ENCODE results near the gene TRPM1.
"Not testable (repeated sequence)": the region's sequence is repeated elsewhere in the genome, so short reads cannot be mapped to it uniquely, and the experiment has no call there.

TRPM1 gene

DNA sequence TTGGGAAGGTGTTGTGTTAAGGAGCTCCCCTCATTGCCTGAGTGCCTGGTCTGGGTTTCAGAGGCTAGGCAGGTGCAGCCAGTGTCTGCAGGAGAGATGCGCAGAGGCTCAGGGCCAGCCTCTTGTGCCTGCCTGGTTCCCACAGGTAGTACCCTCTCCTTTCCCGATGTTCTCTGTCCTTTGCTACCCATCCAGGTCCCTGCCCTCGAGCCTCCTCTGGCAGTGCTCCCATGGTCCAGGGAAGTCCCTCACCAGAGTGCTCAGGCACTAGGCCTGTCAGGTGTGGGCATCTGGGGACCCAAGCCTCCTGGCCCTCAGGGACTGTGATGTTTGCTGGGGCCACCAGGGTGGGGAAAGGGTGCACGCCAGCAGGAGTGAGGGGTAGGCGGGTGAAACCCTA, 5.0 kb downstream of the TRPM1 start:
- Histone ChIP-seq H3K27me3 (ENCODE audit: control insufficient read depth, insufficient read depth, low read length) (no peaks in the 10 kb centered on the region), H3K4me3 (ENCODE audit: low read depth, low read length) (no peak overlapping the region), H3K4me1 (ENCODE audit: control insufficient read depth, insufficient read depth, low read length) (peaks cover 16% of the 10 kb centered on the region), H3K9me3 (ENCODE audit: control insufficient read depth, insufficient read depth, low read depth, low read length) (no peaks in the 10 kb centered on the region), H3K27ac (ENCODE audit: low read depth, low read length) (no peak overlapping the region), H3K36me3 (ENCODE audit: control insufficient read depth, insufficient read depth, low read length) (no peaks in the 10 kb centered on the region), H3K9ac (ENCODE audit: low read length) (no peak overlapping the region)

DNA sequence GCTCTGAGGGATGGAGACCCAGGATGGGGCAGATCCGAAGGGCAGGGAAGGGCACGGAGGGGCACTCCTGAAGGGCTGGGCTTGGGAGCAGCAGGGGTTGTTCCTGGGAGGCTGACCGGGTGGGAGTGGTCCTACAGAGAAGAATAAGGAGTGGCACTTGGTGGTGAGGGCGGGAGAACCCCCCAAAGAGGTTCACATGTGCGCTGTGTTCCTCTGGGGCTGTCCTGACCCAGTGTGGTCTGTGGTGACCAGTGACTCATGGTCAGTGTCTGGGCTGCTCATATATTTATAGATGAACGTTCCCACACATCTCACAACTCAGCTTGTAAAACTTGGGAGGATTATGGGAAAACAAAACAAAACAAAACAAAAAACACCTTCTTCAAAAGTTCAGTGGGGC, 10.0 kb downstream of the TRPM1 start:
- H3K36me3 ChIP-seq (ENCODE audit: control insufficient read depth, insufficient read depth, low read length), result no peaks in the 10 kb centered on the region
- no peak overlapping the region for H3K27ac ChIP-seq (ENCODE audit: low read depth, low read length)
- H3K4me1 ChIP-seq (ENCODE audit: control insufficient read depth, insufficient read depth, low read length), result no peaks in the 10 kb centered on the region
- peaks cover 8% of the 10 kb centered on the region; the same call in 1 of the 2 replicates for H3K9me3 ChIP-seq (ENCODE audit: control insufficient read depth, insufficient read depth, low read depth, low read length)
- H3K27me3 ChIP-seq (ENCODE audit: control insufficient read depth, insufficient read depth, low read length), result no peaks in the 10 kb centered on the region
- H3K9ac ChIP-seq (ENCODE audit: low read length), result no peak overlapping the region
- no peak overlapping the region for H3K4me3 ChIP-seq (ENCODE audit: low read depth, low read length)

DNA sequence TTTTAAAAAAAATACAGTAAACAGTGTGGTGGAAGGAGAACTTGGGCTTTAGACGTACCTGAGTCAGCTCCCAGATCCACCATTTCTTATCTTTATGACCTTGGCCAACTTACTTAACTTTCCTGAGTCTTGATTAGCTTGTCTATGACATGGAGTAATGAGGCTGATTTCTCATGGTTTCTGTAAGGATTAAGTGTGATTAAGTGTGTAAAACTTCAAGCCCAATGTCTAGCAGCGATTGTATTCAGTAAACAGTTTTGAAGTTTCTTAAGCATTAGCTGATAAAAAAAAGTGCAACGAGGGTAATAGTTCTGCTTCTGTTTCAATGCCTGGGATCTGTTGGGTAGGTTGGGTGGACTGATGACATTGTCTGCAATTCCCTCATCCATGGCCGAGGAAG, 10.8 kb downstream of the TRPM1 start:
- Histone ChIP-seq H3K4me1 (ENCODE audit: control insufficient read depth, insufficient read depth, low read length) (no peaks in the 10 kb centered on the region), H3K4me3 (ENCODE audit: low read depth, low read length) (no peak overlapping the region), H3K27me3 (ENCODE audit: control insufficient read depth, insufficient read depth, low read length) (no peaks in the 10 kb centered on the region), H3K9ac (ENCODE audit: low read length) (no peak overlapping the region), H3K27ac (ENCODE audit: low read depth, low read length) (no peak overlapping the region), H3K36me3 (ENCODE audit: control insufficient read depth, insufficient read depth, low read length) (no peaks in the 10 kb centered on the region), H3K9me3 (ENCODE audit: control insufficient read depth, insufficient read depth, low read depth, low read length) (peaks cover 8% of the 10 kb centered on the region; the same call in 1 of the 2 replicates)

DNA sequence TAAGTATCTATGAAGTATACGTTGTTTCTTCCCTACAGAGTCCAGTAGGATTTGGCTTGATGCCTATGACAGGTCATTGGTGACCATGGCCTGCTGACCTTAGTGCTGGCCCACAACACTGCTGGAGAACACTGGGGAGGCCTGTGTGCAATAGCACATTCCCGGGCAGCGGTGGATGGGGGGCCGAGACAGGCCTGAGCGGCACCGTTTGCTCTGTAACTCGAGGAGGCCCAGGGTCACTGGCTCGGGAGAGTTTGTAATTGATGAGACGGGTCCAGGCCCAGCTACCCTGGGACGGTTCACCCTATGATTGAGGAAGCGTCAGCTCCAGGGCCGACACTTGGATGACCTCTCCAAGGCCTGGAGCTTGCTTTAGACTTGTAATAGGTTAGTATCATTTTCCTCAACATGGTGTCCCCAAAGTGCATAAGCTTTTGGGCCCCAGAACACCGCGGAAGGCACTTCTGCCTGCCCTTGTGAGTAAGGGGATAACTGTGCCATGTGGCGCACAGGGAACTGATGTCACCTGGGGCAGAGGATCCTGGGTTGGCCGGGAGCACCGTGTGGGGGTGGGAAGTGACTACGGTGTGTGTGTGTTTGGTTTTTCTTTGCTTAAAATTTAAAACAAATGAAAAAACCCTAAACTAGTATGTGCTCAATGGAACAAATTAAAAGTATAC, 12.0 kb downstream of the TRPM1 start:
- no peak overlapping the region for H3K9ac ChIP-seq (ENCODE audit: low read length)
- no peaks in the 10 kb centered on the region for H3K36me3 ChIP-seq (ENCODE audit: control insufficient read depth, insufficient read depth, low read length)
- H3K27ac ChIP-seq (ENCODE audit: low read depth, low read length), result no peak overlapping the region
- no peaks in the 10 kb centered on the region for H3K4me1 ChIP-seq (ENCODE audit: control insufficient read depth, insufficient read depth, low read length)
- H3K9me3 ChIP-seq (ENCODE audit: control insufficient read depth, insufficient read depth, low read depth, low read length), result peaks cover 8% of the 10 kb centered on the region; the same call in 1 of the 2 replicates
- no peaks in the 10 kb centered on the region for H3K27me3 ChIP-seq (ENCODE audit: control insufficient read depth, insufficient read depth, low read length)
- H3K4me3 ChIP-seq (ENCODE audit: low read depth, low read length), result no peak overlapping the region

DNA sequence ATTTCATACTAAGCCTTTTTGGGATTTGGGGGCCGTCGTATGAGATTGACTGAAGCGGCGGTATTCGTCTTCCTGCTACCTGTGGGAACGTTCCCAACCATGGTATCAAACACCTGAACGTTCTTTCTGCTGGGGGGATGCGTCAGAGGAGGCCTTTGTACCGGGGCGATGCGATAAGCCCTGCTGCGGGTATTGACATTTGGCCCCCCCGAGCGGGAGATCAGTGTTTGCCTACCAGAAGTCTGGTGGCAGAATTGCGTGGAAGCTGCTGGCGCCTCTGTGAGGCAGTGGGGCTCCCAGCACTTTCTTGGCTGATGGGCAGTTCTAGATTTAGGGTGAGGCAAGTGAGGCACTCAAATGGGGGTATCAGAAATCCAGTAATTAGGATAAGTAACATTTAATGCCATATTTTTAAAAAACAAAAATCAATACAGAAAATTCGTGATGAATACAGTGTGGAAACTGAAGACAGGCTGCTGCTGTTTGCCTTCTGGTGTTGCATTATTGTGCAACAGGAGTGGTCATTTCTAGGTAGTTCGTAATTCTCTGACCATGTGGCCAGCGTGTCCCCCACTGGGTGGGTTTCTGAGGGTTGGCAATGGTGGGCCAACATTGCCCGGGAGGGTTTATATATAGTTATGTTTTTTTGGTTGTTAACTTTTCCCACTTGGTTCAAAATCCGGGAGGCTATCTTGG, 12.7 kb downstream of the TRPM1 start:
- Histone ChIP-seq H3K27ac (ENCODE audit: low read depth, low read length) (no peak overlapping the region), H3K9me3 (ENCODE audit: control insufficient read depth, insufficient read depth, low read depth, low read length) (peaks cover 8% of the 10 kb centered on the region; the same call in 1 of the 2 replicates), H3K4me1 (ENCODE audit: control insufficient read depth, insufficient read depth, low read length) (no peaks in the 10 kb centered on the region), H3K4me3 (ENCODE audit: low read depth, low read length) (no peak overlapping the region), H3K9ac (ENCODE audit: low read length) (no peak overlapping the region), H3K36me3 (ENCODE audit: control insufficient read depth, insufficient read depth, low read length) (no peaks in the 10 kb centered on the region), H3K27me3 (ENCODE audit: control insufficient read depth, insufficient read depth, low read length) (no peaks in the 10 kb centered on the region)

GRCh38 chr15:31088041-31088440, 13.5 kb downstream of the TRPM1 start:
- H3K27ac ChIP-seq (ENCODE audit: low read depth, low read length); H3K4me3 ChIP-seq (ENCODE audit: low read depth, low read length): not testable (repeated sequence)

DNA sequence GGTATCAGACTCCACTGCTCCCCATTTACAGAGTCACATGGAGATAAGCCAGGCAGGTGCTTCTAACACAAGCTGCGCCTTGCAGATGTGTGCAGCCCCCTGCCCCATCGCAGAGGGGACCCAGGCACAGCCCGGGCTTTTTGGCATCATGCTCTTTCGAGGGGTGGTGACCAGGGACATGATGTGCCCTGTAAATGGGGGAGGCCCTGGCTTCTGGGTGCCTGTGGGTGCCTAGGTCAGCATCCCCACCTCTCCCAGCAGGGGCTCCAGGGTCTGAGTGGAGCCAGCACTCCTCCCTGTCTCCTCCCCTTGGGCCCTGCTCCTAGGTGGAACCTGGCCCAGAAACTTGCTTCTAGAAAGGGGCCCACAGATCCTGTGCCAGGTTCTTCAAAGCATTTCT, 15.2 kb downstream of the TRPM1 start:
- Histone ChIP-seq H3K4me3 (ENCODE audit: low read depth, low read length) (no peak overlapping the region), H3K27me3 (ENCODE audit: control insufficient read depth, insufficient read depth, low read length) (no peaks in the 10 kb centered on the region), H3K36me3 (ENCODE audit: control insufficient read depth, insufficient read depth, low read length) (no peaks in the 10 kb centered on the region), H3K9ac (ENCODE audit: low read length) (no peak overlapping the region), H3K9me3 (ENCODE audit: control insufficient read depth, insufficient read depth, low read depth, low read length) (peaks cover 8% of the 10 kb centered on the region; the same call in 1 of the 2 replicates), H3K27ac (ENCODE audit: low read depth, low read length) (no peak overlapping the region), H3K4me1 (ENCODE audit: control insufficient read depth, insufficient read depth, low read length) (peaks cover 6% of the 10 kb centered on the region)

More at GRCh38 chr15:31088041-31088440, 13.5 kb downstream of the TRPM1 start:
- H3K4me1 ChIP-seq (ENCODE audit: control insufficient read depth, insufficient read depth, low read length); H3K36me3 ChIP-seq (ENCODE audit: control insufficient read depth, insufficient read depth, low read length); H3K27me3 ChIP-seq (ENCODE audit: control insufficient read depth, insufficient read depth, low read length); H3K9ac ChIP-seq (ENCODE audit: low read length); H3K9me3 ChIP-seq (ENCODE audit: control insufficient read depth, insufficient read depth, low read depth, low read length): not testable (repeated sequence)

DNA sequence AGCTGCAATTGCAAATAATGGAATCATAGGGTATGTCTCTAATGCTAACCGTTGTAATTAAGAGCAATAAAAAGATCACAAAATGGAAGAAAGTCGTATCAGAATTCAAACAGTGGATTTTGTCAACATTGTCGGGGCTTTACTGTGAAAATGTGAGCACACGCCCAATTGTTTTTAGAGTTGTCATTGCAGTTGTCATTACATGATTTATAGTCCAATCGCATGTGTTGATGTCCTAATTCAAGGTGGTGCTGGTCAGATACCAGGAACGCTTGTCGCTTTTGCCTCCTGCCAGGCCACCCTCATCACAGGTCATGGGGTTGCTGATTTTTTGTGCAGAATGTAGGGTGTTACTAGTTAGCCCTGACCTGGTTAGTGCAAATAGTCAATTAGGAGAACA, 16.2 kb downstream of the TRPM1 start:
- Histone ChIP-seq H3K9ac (ENCODE audit: low read length) (no peak overlapping the region), H3K36me3 (ENCODE audit: control insufficient read depth, insufficient read depth, low read length) (no peaks in the 10 kb centered on the region), H3K4me1 (ENCODE audit: control insufficient read depth, insufficient read depth, low read length) (peaks cover 13% of the 10 kb centered on the region), H3K9me3 (ENCODE audit: control insufficient read depth, insufficient read depth, low read depth, low read length) (peaks cover 8% of the 10 kb centered on the region; the same call in 1 of the 2 replicates), H3K4me3 (ENCODE audit: low read depth, low read length) (no peak overlapping the region), H3K27me3 (ENCODE audit: control insufficient read depth, insufficient read depth, low read length) (no peaks in the 10 kb centered on the region), H3K27ac (ENCODE audit: low read depth, low read length) (no peak overlapping the region)

DNA sequence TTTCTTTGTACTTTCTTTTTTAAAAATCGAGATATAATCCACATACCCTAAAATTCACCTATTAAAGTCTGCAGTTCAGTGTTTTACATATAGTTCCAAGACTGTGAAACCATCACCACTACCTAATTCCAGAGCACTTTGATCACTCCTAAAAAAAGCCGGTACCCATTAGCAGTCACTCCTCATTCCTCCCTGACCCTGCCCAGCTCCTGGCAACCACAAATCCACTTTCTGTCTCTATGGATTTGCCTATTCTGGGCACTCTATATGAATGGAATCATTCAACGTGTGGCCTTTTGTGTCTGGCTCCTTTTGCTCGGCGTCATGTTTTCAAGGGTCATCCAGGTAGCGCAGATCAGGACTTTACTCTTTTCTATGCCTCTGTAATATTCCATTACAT, 17.3 kb downstream of the TRPM1 start:
- H3K4me3 ChIP-seq (ENCODE audit: low read depth, low read length), result no peak overlapping the region

GRCh38 chr15:31083370-31083780, 18.1 kb downstream of the TRPM1 start:
- H3K9me3 ChIP-seq (ENCODE audit: control insufficient read depth, insufficient read depth, low read depth, low read length), result peaks cover 7% of the 10 kb centered on the region; the same call in 1 of the 2 replicates
- no peaks in the 10 kb centered on the region for H3K27me3 ChIP-seq (ENCODE audit: control insufficient read depth, insufficient read depth, low read length)
- H3K27ac ChIP-seq (ENCODE audit: low read depth, low read length), result no peak overlapping the region
- no peak overlapping the region for H3K9ac ChIP-seq (ENCODE audit: low read length)
- peaks cover 33% of the 10 kb centered on the region for H3K4me1 ChIP-seq (ENCODE audit: control insufficient read depth, insufficient read depth, low read length)
- H3K4me3 ChIP-seq (ENCODE audit: low read depth, low read length), result no peak overlapping the region
- no peaks in the 10 kb centered on the region for H3K36me3 ChIP-seq (ENCODE audit: control insufficient read depth, insufficient read depth, low read length)

More for the DNA sequence above, 17.3 kb downstream of the TRPM1 start:
- H3K27me3 ChIP-seq (ENCODE audit: control insufficient read depth, insufficient read depth, low read length), result no peaks in the 10 kb centered on the region
- H3K4me1 ChIP-seq (ENCODE audit: control insufficient read depth, insufficient read depth, low read length), result peaks cover 25% of the 10 kb centered on the region
- no peak overlapping the region for H3K9ac ChIP-seq (ENCODE audit: low read length)
- H3K9me3 ChIP-seq (ENCODE audit: control insufficient read depth, insufficient read depth, low read depth, low read length), result peaks cover 8% of the 10 kb centered on the region; the same call in 1 of the 2 replicates
- no peaks in the 10 kb centered on the region for H3K36me3 ChIP-seq (ENCODE audit: control insufficient read depth, insufficient read depth, low read length)
- H3K27ac ChIP-seq (ENCODE audit: low read depth, low read length), result no peak overlapping the region

DNA sequence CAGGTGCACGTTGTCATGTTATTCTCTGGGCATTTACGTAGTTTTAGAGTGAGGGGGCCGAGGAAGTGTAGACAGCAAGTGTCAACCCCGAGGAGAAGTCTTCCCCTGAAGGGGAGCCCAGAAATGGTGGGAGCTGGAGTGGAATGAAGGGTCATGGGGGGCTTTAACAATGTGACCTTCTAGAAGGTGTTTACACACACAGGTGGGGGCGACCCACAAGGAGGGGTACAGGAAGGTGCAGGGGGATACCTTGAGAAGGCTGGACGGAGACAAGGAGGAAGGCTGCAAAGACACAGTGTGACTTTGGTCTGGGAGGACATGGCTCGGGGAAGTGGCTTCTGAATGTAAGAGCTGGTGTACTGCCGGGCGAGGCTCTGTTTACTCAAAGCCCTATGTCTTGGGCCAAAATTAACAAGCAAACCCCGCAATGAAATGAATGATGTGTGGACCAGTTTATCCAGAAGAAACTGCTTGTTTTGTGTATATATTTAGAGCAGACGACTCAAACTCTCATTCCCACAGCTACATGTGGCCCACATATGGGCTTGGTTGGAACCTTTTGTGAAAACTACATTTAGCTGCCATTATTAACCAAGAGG, 18.7 kb downstream of the TRPM1 start:
- H3K27me3 ChIP-seq (ENCODE audit: control insufficient read depth, insufficient read depth, low read length), result no peaks in the 10 kb centered on the region
- no peak overlapping the region for H3K4me3 ChIP-seq (ENCODE audit: low read depth, low read length)
- 0 out of 2 replicates have a peak, but pooled peaks cover 3% of the 10 kb centered on the region for H3K9me3 ChIP-seq (ENCODE audit: control insufficient read depth, insufficient read depth, low read depth, low read length)
- H3K9ac ChIP-seq (ENCODE audit: low read length), result no peak overlapping the region
- no peaks in the 10 kb centered on the region for H3K36me3 ChIP-seq (ENCODE audit: control insufficient read depth, insufficient read depth, low read length)
- peaks cover 38% of the 10 kb centered on the region for H3K4me1 ChIP-seq (ENCODE audit: control insufficient read depth, insufficient read depth, low read length)
- no peak overlapping the region for H3K27ac ChIP-seq (ENCODE audit: low read depth, low read length)

All from HUES6 (cell line).